Endodermal cell (in vitro differentiated cells): Measurements from ENCODE around the gene ACYP2. TPM values are rescaled to one million over a fixed set of nuclear protein-coding genes. Genes with fewer than 3 reads are reported as not detected.
A peak's percentile ranks its signal among the peaks of the same experiment; 100 is the strongest.

ENCODE experiments used
- DNase-seq: peaks from one replicate; pipeline ENCODE4 v3.0.0-alpha.2; 2017
- H3K27ac ChIP-seq: 2 replicates; pipeline ENCODE4 v1.5.1; 2013; ENCODE audit warnings: mild to moderate bottlenecking, low read depth, low read length, moderate library complexity
- H3K27me3 ChIP-seq: 2 replicates; pipeline ENCODE4 v1.6.1; 2013; ENCODE audit warnings: mild to moderate bottlenecking, low read length, moderate library complexity; ENCODE audit not compliant: insufficient read depth, control insufficient read depth, poor library complexity, severe bottlenecking
- H3K36me3 ChIP-seq: 2 replicates; pipeline ENCODE4 v1.7.0; 2013; ENCODE audit warnings: mild to moderate bottlenecking, low read length, moderate library complexity; ENCODE audit not compliant: control insufficient read depth, insufficient read depth
- H3K4me1 ChIP-seq: one replicate; pipeline ENCODE4 v1.7.0; 2013; ENCODE audit warnings: low read length; ENCODE audit not compliant: control insufficient read depth, insufficient read depth
- H3K4me3 ChIP-seq: 2 replicates; pipeline ENCODE4 v1.5.1; 2013; ENCODE audit warnings: mild to moderate bottlenecking, low read length, moderate library complexity
- H3K9ac ChIP-seq: 2 replicates; pipeline ENCODE4 v1.6.1; 2013; ENCODE audit warnings: mild to moderate bottlenecking, low read length, moderate library complexity; ENCODE audit not compliant: poor library complexity, severe bottlenecking; ENCODE audit errors: extremely low read depth
- H3K9me3 ChIP-seq: 2 replicates; pipeline ENCODE4 v1.6.1; 2013; ENCODE audit warnings: mild to moderate bottlenecking, low read length, moderate library complexity; ENCODE audit not compliant: control insufficient read depth
- H3K27ac Mint-ChIP-seq: 2 replicates; pipeline ENCODE4 v1.8.0; 2020; ENCODE audit warnings: mixed read lengths
- H3K27me3 Mint-ChIP-seq: 2 replicates; pipeline ENCODE4 v1.8.0; 2021; ENCODE audit warnings: mild to moderate bottlenecking, mixed read lengths; ENCODE audit not compliant: insufficient read depth
- H3K36me3 Mint-ChIP-seq: 2 replicates; pipeline ENCODE4 v1.8.0; 2020; ENCODE audit warnings: low read depth, mixed read lengths
- H3K4me1 Mint-ChIP-seq: 2 replicates; pipeline ENCODE4 v1.8.0; 2020; ENCODE audit warnings: mixed read lengths
- H3K4me3 Mint-ChIP-seq: 2 replicates; pipeline ENCODE4 v1.8.0; 2020; ENCODE audit warnings: mild to moderate bottlenecking, moderate library complexity, mixed read lengths
- H3K9me3 Mint-ChIP-seq: 2 replicates; pipeline ENCODE4 v1.8.0; 2020; ENCODE audit warnings: mild to moderate bottlenecking, mixed read lengths
- WGBS, 2 experiments: methylation state at CpG; one replicate each; pipeline versions ENCODE4 v1.1.5 to v1.1.7; 2013; ENCODE audit warnings: missing lambda C conversion rate in 2 of 2, mixed read lengths in 1 of 2; ENCODE audit not compliant: insufficient coverage in 1 of 2, insufficient read length in 1 of 2; 5-methylcytosine and 5-hydroxymethylcytosine counted together
- total RNA-seq, 2 donors: library from RNA; stranded (reverse); fragmentation: NEBNext Ultra II Directional in 1 of 2; extraction: Animal tissue kit (Norgen Biotek cat#: 25700) in 1 of 2; gene quantifications; 2 replicates in 1 of 2; 3 replicates in 1 of 2; pipeline ENCODE4 v1.2.1, GENCODE V29; 2021
- TF ChIP-seq, protein P1 (sequence below): fragments of 200-600 bp; sonication (generic); conservative IDR thresholded peaks from 2 replicates; pipeline ENCODE4 v1.5.0; 2021; ENCODE audit warnings: antibody characterized with exemption, mild to moderate bottlenecking

The ACYP2 gene
- total RNA-seq, 2 donors from 2014 or later: 7.4 to 8.6 TPM

DNA sequence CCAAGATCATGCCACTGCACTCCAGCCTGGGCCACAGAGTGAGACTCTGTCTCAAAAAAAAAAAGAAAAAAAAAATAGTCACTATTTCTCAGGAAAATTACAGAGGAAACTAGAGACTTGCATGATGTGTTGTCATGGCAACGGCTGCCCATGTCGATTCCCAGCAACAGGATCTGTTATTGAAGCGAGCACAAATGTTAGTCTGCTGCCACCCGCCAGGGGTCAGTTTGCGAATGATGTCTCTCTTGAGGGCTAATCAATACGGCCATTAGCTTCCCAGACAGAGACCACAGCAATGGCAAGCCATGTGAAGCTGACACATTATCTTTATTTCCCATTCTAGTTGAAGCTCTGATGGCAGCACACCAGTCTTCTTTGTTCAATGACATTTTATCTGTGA lies 32.4 kb upstream of the ACYP2 start:
- no peaks in the 10 kb centered on the region for H3K9me3 ChIP-seq
- peak; percentile 56 for DNase-seq

DNA sequence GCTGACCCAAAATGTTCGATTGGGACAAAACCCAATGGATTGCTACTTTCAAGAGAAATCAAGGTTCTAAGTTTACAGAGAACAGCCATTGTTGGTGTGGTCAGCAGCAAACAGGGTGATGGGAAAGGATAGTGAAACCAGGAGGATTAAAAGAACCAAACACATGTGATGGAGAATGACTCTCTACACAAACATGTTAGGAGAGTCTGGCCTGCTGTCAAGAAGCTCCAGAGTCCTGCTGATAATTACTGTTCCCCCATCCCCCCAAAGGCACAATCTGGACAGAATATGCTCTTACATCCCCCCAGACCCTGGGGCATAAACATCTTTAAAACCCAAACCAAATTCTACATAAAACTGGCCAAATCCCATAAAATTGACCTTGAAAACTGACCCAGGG lies 32.0 kb upstream of the ACYP2 start:
- Mint-ChIP-seq H3K36me3 (no peaks in the 10 kb centered on the region), H3K27ac (no peak overlapping the region)
- 86 to 88% methylated on average over 1 of the region's 1 CpG for WGBS, 2 experiments

More for the DNA sequence above, 32.4 kb upstream of the ACYP2 start:
- no peaks in the 10 kb centered on the region for H3K27me3 Mint-ChIP-seq
- TF ChIP-seq, protein P1, sequence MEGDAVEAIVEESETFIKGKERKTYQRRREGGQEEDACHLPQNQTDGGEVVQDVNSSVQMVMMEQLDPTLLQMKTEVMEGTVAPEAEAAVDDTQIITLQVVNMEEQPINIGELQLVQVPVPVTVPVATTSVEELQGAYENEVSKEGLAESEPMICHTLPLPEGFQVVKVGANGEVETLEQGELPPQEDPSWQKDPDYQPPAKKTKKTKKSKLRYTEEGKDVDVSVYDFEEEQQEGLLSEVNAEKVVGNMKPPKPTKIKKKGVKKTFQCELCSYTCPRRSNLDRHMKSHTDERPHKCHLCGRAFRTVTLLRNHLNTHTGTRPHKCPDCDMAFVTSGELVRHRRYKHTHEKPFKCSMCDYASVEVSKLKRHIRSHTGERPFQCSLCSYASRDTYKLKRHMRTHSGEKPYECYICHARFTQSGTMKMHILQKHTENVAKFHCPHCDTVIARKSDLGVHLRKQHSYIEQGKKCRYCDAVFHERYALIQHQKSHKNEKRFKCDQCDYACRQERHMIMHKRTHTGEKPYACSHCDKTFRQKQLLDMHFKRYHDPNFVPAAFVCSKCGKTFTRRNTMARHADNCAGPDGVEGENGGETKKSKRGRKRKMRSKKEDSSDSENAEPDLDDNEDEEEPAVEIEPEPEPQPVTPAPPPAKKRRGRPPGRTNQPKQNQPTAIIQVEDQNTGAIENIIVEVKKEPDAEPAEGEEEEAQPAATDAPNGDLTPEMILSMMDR: no peak
- Histone ChIP-seq H3K9ac (no peak overlapping the region), H3K4me1 (peaks cover 3% of the 10 kb centered on the region), H3K4me3 (no peak overlapping the region), H3K36me3 (no peaks in the 10 kb centered on the region), H3K27me3 (no peaks in the 10 kb centered on the region), H3K27ac (no peak overlapping the region)
- H3K4me1 Mint-ChIP-seq: peaks cover 20% of the 10 kb centered on the region
- H3K9me3 Mint-ChIP-seq: no peaks in the 10 kb centered on the region
- no peak overlapping the region for H3K4me3 Mint-ChIP-seq
- 63 to 91% methylated on average over 6 of the region's 6 CpGs for WGBS, 2 experiments
- H3K27ac Mint-ChIP-seq: no peak overlapping the region
- no peaks in the 10 kb centered on the region for H3K36me3 Mint-ChIP-seq

DNA sequence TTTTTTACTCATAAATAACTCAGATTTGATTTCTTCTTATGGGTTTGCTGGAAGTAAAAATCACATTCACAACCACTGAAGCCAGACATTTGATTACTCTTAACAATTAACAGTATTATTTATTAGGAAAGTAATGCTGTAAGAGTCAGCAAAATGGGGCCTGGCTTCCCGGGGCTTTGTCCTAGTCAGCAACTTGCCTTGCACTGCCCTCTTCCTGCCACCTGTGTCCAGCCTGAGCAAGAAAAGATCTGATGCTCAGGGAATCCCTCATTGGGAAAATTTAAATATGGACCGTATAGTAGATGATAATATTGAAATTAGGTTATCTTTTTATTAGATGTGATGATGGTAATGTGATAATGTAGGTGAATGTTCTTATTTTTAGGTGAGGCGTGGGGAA lies 30.8 kb upstream of the ACYP2 start:
- no peak for DNase-seq
- WGBS, 2 experiments: 80 to 88% methylated on average over 1 to 2 of the region's 3 CpGs
- no peaks in the 10 kb centered on the region for H3K36me3 ChIP-seq

More for the DNA sequence above, 32.0 kb upstream of the ACYP2 start:
- Histone ChIP-seq H3K36me3 (no peaks in the 10 kb centered on the region), H3K4me1 (peaks cover 6% of the 10 kb centered on the region), H3K9me3 (no peaks in the 10 kb centered on the region), H3K27me3 (no peaks in the 10 kb centered on the region), H3K9ac (no peak overlapping the region), H3K4me3 (no peak overlapping the region), H3K27ac (no peak overlapping the region)
- TF ChIP-seq, protein P1: no peak
- Mint-ChIP-seq H3K4me3 (no peak overlapping the region), H3K9me3 (no peaks in the 10 kb centered on the region), H3K27me3 (no peaks in the 10 kb centered on the region), H3K4me1 (peaks cover 23% of the 10 kb centered on the region)
- no peak for DNase-seq

More for the DNA sequence above, 30.8 kb upstream of the ACYP2 start:
- no peaks in the 10 kb centered on the region for H3K27me3 ChIP-seq
- H3K27me3 Mint-ChIP-seq: no peaks in the 10 kb centered on the region
- H3K9me3 Mint-ChIP-seq: no peaks in the 10 kb centered on the region
- H3K27ac Mint-ChIP-seq: no peak overlapping the region
- H3K4me3 ChIP-seq: no peak overlapping the region
- H3K27ac ChIP-seq: no peak overlapping the region
- peaks cover 6% of the 10 kb centered on the region for H3K4me1 ChIP-seq
- peaks cover 24% of the 10 kb centered on the region for H3K4me1 Mint-ChIP-seq
- H3K4me3 Mint-ChIP-seq: no peak overlapping the region
- H3K9ac ChIP-seq: no peak overlapping the region
- TF ChIP-seq, protein P1: peak; percentile 62
- no peaks in the 10 kb centered on the region for H3K36me3 Mint-ChIP-seq
- H3K9me3 ChIP-seq: no peaks in the 10 kb centered on the region
